Measurements from ENCODE around the gene NEURL1. TPM values are rescaled to one million over a fixed set of nuclear protein-coding genes. Genes with fewer than 3 reads are reported as not detected.
"Not testable (repeated sequence)": the region's sequence is repeated elsewhere in the genome, so short reads cannot be mapped to it uniquely, and the experiment has no call there.

The NEURL1 gene
- total RNA-seq, 1 experiment from 2014 or later, result 0.72 TPM

DNA sequence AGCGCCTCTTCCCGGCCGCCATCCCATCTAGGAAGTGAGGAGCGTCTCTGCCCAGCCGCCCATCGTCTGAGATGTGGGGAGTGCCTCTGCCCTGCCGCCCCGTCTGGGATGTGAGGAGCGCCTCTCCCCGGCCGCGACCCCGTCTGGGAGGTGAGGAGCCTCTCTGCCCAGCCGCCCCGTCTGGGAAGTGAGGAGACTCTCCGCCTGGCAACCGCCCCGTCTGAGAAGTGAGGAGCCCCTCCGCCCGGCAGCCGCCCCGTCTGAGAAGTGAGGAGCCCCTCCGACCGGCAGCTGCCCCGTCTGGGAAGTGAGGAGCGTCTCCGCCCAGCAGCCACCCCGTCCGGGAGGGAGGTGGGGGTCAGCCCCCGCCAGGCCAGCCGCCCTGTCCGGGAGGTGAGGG is 113.5 kb downstream of the NEURL1 start:
- DNase-seq (ENCODE audit: low spot score), result not testable (repeated sequence)

DNA sequence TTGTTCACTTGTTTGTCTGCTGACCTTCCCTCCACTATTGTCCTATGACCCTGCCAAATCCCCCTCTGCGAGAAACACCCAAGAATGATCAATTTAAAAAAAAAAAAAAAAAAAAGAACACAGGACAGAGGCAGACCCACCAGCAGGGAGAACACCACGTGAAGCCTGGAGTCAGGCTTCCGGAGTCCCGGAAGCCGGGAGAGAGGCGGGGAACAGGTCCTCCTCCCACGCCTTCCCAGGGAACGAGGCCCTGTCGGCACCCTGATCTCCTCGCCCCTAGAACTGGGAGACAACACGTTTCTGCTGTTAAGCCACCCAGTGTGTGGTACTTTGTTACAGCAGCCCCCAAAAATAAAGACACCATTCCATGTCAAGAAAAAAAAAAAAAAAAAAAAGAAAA is 114.6 kb downstream of the NEURL1 start:
- not testable (repeated sequence) for DNase-seq (ENCODE audit: low spot score)

DNA sequence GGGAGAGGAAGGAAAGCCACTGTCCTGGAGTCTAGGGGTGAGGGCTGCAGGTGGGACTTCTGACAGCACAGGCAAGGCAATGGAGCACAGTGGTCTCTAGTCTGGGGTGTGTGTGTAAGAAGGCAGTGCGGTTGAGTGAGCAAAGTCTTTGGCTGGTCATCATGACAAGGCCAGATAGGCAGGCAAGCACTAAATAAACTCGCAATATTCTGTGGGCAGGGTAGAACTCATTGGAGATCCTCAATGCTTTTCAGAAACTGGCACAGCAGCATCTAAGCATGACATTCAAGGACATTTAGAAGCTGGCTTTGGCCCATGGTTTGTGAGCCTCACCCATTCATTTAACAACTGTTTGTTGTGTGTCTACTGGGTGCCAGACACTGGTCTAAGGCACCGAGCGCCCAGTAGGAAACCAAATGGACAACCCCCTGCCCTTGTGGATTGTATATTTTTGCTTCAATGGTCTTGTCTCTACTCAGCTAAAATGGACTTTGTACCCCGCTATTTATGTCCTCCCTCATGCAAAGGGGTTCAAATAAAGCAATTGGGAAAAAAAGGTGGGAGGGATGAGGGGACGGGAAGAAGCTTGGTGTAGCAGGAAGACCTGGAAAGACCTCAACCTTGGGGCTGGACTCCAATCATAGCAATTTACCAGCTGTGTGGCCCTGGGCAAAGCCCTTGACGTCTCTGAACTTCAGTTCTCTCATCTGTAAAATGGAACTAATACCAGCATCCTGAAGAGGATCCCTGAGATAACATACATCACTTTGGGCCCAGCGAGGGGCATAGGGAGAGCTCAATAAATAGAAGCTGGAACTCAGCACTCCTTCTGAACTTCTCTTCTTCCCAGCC is 116.0 kb downstream of the NEURL1 start:
- no peak for DNase-seq (ENCODE audit: low spot score)

DNA sequence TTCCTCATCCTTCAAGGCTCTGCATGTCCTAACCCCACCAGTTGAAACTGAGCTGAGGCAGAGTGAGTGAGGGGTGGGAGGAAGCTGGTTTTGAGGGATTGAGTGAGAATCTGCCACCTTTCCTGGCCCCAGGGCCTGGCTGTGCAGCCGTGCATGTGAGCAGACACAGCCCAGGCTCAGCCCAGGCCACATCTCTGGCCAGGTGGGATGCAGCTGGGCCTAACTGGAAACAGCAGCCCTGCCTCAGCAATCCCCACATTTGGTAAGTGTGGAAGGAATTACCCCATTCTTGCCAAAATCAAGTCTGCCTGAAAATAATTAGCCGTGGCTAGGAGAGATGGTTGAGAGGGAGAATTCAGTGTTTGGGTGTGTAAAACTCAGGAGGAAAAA is 116.6 kb downstream of the NEURL1 start:
- no peak for DNase-seq (ENCODE audit: low spot score)

DNA sequence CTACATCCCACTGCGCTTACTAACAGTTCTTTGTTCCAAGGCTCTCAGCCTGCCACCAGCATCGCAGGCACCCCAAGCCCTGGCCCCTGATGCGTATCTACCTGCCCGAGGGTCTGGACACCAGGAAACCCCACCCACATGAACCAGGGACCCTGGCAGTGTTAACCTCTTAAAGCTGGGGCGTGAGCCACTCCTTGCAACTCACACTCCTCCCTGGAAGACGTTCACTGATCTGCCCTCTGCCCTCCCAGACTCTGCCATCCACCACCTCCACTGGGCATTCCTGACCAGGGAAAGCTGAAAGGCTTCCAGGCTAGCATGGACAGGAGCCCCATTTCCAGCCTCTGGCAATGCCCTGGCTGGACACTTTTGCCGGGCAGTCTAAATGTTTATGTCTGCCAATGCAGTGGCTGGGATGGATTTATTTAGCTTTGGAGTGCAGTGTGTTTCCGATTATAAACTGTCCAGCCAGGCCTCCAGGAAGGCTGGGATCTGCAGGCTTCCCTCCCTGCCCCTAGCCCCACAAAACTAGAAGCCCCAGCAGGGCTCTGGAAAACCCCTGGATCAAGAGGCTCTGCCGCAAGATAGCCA is 117.5 kb downstream of the NEURL1 start:
- DNase-seq (ENCODE audit: low spot score), result no peak

DNA sequence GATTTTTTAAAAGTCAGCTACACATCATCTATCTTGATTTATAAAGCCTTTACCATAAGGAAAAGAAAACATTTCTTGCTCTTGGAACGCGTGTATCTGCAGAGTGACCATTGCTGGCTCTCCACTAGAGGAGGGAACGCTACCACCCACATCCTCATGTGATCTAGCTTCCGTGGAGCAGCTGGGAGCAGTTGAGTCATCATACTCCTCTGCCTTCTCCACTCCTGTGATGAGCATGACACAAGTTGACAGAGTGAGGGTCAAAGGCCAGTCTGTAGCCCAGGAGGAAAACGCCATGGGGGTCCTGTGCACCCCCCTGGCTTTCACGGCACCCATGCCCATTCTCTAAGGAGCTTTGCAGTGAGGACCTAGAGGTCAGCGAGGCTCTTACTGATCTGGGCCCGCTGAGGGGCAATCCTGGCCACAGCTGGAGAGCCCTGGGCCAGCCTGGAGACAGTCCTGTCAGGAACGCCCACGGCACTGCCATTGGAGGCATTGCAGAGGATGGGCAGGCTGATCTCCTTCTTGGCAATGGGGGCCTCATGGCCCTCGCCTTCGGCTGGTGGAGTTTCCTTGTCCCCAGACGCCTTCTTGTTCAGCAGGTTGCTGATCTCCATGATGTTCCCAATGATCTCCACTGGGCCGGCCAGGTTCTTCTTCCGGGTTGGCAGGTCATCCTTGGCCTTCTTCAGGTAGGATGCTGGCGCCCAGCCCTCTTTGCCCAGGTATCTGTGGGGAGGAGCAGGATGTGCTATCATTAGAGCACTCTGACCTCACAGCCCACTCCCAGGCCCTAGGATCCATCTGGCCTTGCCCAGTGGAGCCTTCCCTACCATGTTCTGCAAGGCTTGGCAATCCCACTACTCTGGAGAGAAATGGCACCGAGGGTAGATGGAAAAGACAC is 119.2 kb downstream of the NEURL1 start:
- DNase-seq (ENCODE audit: low spot score), result no peak

DNA sequence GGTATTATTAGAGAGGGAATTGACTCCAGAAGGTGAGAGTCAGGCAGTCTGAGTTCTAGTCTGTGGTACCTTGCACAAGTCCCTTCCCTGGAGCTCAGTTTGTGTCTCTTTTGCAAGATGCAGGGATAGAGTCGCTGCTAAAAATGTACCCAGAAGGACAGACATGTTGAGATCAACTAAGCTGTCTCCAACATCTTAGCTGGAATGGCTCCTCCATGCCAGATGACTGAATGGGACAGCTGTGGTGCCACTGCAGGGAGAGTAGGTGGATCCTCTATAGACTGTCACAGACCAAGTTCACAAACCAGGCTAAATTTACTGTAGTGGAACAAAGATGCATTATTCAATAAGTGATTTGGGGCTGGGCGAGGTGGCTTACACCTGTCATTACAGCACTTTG is 120.1 kb downstream of the NEURL1 start:
- no peak for DNase-seq (ENCODE audit: low spot score)

DNA sequence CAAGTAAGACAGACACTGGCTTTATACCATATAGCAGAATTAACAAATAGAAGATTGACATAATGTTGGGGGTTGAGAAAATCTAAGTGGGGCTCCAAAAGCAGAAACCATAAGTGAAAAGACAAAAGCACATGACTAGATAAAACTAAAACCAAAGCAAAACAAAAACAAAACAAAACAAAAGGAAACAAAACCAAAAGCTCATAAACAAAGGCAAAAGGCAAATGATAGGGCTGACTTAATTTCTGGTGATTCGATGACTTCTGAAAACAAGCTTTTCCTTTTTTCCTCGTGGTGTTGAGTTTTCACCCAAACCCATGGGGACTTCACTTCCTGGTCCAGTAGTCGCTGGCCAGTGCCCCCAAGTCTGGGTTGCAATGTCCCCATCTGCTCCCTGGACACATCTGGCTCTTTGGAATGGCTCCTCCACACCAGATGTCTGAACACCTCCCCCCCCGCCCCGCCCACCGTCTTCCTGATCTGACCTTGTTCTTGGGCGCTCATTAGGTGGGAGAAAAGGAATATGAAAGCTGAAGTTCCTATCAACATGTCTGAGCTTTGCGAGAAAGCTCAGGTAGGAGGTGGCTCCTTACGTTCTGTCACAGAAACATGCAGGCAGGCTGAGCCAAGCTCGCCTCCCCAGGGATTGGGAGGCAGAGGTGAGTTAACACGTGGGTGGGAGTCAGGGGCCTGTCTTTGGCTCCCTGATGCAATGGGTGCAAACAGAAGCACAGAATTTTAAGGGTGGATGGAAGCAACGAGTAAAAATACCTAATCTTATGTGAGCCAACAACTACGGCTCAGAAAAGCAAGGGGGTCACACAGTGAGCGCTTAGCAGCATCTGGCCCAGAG is 121.0 kb downstream of the NEURL1 start:
- DNase-seq (ENCODE audit: low spot score), result no peak

DNA sequence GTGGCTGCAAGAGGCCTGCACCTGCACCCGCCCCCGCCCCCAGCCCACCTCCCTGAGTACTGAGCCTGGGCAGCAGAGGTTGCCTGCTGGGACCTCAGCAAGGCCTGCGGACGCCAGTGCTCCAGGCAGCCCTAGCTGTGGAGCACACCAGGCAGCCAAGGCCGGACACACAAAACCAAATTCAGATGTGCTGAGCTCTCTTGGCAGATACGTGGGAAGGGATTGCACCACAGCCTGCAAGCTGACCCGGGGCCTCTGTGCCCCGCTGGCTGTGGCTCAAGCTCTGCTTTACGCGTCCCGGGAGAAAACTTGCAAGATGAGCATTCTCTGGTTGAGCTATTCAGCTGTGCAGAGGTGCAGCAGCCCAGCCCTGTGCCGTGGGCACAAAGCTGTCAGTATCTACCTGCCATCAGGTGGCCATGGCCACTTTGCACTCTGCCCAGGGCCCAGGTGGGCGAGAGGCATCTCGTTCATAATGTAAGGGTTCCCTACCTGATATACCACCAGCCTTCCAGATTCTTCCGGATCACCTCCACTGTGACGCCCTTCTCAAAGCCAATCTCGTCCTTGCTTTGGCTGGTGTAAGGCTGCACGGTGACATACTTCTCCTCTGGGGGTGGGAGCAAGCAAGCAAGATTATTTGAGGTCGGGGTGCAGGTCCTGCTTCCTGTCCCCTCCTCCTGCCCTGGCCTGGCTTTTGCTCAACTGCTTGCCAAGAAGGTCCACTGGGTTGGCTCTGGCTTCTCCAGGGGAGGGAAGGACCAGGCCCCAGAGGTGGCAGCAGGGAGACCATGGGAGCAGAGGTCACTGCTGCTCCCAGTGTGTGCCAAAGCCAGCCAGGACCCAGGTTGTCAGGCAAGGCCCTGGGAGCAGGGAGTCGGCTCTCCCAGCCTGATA is 123.4 kb downstream of the NEURL1 start:
- DNase-seq (ENCODE audit: low spot score), result no peak

DNA sequence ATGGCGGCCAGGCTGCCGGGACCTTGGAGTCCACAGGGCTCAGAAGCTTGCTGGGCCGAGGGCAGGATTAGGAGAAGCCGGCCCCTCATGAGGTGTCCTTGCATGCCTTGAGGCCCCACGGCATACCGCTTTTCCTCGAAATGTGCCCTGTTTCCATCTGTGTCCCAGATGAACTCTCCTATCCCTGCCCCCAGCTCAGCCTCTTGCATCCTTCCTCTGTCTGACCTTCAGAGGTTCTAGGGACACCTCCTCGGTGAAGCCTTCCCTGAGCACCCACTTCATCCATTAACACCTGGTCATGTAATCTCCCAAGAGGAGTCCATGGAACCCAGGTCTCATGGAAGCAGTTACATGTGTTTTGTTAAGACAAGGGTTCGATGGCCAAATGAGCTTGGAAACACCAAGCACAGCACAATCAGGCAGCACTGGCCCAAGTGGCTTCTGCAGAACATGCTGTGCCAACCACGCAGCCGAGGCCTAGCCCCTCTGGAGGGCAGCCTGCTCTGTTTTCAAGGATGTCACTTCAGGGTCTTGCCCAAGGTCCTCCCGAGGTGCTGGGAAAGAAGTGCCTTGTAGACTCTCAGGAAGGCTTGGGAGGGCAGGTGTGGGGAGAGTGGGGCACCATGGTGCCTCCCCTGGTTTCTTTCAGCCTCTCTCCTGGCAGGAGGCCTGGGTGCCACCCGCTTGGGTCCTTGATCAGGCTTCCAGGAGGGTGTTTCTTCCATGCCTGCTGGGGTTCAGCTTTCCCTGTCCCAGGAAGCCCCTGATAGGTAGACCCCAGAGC is 124.3 kb downstream of the NEURL1 start:
- DNase-seq (ENCODE audit: low spot score), result no peak

DNA sequence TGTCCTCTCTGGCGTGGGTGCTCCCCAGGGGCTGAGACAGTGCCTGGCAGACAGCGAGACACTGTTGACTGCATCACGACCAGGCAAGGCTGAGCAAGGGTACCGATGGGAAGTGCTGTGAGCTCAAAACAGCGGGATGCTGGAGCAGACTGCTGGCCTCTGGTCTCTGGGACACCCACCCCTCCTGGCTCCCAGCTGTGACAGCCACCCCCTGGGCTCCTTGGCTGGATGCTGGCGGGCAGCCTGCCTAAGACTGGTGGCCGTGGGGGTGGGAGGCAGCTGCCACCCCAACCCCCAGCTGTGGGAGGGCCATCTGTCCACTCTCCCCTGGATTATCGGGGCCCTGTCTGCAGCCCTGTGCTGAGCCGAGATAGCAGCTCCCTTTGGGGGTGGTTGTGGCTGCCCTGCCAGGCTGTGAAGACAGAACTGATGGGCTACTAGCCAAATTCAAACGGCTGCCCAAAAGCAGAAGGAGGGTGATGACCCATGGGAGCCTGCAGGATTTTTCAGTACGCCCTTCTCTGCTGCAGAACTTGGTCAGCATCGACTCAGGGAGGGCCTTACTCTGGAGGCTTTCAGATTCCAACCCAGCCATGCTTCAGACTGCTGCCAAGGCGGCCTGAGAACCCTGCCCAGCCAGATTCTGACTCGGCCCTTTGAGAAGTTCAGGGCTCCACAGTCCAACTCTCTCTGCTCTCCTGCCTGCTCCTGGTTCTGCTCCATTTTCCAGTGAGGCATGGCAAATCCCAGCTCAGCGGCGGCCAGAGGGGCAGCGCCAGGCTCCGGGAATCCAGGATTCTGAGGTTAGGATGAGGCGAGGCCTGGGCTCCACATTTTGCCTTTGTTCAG is 125.3 kb downstream of the NEURL1 start:
- DNase-seq (ENCODE audit: low spot score), result no peak

DNA sequence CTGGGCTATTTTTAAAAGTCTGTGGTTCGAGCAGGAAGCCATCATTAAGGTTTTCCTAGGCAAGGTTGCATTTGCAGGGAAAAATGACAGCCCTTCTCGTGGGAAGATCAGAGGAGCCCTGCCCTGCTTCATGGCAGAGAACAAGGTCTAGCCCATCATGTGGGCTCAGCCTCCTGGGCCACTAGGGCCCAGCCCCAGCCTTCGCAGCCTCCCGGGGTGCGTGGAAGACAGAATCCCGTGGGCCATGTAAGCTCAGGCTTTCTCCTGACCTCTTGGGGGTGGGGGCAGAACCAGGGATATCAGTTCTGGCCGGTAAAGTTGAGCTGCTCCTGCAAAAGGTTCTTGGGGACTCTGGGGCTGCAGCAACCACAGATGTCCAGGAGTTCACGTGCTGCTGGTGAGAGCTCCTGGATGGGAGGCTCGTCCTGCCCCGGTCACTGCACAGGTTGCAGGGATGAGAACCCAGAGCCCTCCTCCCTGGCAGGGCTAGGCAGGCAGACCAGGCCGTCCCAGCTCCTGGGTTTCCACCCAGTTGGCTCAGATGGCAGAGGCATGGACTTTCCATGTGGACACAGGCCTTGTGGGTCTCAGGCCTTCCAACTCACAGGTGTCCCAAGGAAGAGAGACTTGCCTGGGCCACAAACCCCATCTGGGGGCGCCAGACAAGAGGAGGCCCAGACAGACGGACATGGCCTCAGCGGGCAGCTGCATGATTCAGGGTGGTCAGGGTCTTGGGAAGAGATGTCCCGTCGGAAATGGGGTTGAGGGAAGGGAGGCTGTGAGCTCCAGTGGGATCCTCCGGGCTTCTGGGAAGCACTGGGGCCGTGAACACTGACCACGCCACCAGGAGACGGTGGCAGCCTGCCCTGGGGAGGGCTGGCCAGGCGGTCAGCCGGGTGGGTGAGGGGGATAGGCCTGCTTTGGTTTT is 126.2 kb downstream of the NEURL1 start:
- DNase-seq (ENCODE audit: low spot score), result no peak

DNA sequence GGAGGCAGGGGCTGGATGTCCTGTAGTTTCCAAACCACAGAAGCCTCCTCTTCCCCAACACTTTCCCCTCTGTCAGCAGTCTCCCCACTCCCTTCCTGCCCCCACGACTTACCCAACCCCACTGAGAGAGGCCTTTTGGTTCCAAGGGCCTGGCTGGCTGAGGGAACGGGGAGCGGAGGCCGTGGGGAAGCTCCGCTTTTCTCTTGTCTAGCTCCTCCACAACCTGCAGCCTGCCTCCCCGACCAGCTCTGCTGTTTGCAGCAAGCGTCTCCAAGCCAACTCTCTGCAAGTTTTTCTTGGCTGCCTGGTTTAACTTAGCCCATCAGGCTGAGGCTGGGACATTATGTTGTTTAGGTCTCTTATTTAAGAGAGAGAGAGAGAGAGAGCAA is 126.8 kb downstream of the NEURL1 start:
- DNase-seq (ENCODE audit: low spot score), result no peak

DNA sequence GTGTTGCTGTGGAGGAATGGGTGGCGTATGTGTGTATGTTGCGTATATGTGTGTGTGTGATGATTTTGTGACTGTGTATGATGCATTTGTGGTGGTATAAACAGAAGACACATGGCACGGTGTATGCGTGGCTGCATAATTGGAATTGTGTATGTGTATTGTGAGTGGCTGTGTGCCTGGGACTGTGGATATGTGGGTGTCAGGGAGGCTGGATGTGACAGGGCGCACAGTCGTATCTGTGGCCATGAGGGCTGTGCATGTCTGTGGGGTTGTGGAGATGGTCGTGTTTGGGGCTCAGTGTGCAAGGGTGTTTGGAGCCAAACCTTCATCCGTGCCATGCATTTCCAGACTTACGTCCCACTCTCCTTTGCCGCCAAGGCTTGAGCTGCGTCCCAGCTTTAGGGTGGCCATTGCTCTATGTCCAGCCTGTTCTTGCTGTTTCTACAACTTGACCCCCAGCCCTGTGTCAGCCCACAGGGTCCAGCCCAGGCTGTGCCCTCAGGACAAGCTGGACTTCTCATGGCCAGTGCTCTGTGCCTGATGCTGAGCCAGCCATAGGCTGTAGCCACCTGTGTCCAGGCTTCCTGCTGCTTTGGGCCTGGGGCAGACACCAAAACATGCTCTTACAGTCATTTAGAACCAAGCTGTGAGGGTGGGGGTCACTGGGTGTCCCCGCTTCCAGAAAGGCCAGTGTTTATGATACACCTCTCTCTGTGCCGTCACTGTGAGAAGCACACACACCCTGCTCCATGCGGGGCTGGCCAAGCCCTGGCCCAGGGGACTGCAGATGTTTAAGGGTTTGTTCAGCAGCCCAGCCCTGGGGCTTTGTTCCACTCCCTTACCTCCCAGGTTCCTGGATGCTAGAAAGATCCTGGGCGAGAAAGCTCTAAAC is 127.6 kb downstream of the NEURL1 start:
- no peak for DNase-seq (ENCODE audit: low spot score)

DNA sequence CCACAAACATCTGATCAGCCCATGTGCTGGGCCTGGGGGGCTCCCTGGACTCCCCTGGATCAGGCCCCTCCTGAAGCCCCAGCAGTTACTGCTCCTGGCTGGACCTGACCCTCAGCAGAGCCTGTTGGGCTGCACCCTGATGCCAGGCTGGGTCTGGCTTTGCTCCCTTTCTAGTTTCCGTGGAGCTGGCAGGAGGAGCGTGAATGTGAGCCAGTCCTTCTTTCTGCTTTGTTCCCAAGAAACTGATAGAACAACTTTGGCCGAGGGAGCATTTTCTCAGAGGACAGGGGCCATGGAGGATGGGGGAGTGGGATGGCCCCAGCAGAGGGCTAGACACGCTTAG is 128.2 kb downstream of the NEURL1 start:
- DNase-seq (ENCODE audit: low spot score), result no peak

DNA sequence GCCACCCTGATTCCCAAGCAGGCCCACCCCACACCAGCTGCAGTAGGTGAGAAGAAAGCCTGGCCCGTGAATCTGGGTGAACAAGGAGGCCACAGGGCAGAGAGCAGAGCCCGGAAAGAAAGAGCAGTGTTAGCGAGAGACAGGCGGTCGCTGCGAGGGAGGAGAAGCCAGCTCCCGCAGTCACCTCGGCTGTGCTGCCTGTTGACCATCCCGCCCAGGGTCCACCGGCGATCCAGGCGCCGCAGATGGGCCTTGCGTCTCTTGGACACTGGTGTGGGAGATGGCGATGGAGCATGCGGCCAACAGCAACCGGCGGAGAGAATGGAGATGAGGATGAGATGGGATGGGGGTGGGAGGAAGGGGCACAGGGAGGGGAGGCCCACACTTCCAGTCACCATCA is 128.8 kb downstream of the NEURL1 start:
- no peak for DNase-seq (ENCODE audit: low spot score)
